Measurements from ENCODE around the gene HOXA11.

The HOXA11 gene

DNA sequence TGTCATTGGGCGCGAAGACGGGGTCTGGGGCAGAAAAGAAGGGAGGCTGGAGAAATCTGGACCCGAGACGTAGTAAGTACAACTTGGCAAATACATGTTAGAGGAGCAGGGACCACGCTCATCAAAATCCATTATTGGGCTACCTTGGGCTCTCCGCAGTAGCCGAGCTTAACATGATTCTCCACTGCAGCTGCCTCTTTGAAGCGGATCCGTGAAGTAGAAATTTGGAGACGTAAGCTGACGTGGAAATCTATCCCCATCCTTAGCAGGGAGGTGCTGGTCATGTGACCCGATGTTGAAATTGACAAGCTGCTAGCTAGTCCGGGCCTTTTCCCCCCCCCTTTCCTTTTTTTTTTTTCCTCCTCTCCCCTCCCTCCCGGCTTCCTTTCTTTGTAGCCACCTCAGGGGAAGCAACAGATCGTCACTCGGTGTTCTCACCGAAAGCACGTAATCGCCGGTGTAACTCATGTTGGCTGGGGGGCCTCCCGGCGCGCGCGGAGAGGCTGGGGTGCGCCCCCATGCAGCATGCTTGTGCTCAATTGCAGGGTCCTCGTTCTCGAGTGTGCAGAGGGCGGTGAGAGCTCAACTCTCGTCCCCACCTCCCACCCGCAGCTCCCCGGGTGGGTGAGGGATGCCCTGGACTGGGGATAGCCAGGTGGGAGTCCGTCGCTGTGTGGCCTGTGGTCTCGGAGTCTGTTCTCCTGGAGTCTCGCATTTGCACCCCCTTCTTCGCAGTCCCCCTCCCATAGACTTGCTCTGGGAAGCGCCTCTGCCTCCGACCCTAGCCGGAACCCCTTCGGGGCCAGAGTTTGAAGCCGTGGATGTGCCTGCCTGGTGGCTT is at the start of gene HOXA11:
Gene HOXA11, minus strand, starts transcription at position 220 of the 841 bp plus-strand sequence. Its CDS starts 88 bp downstream, at position 132.
- no peak for DNase-seq (ENCODE audit: low read depth, low spot score)

DNA sequence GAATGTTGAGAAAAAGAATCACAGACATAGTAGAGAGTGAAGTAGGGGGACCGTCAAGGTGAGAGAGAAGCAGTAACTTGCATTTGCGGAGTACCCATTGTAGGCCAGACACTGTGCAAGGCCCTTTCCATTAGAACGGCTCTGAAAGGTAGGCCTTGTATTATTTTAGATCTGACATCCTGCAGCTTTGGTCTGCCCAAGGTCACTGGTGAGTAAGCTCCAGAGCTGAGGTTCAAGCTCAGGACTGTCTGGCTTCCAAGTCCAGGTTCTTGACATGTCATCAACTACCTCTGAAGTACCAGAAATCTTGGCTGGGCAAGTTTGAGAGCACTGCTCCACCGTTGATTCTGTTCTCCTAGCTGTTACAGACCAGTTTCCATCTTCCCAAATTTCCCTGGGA is 44.4 kb upstream of the HOXA11 start:
- no peak for DNase-seq (ENCODE audit: low read depth, low spot score)

GRCh38 chr7:27224983-27225934 is 40.2 kb upstream of the HOXA11 start:
- DNase-seq (ENCODE audit: low read depth, low spot score) = no peak

GRCh38 chr7:27223941-27224575 is 39.0 kb upstream of the HOXA11 start:
- no peak for DNase-seq (ENCODE audit: low read depth, low spot score)

DNA sequence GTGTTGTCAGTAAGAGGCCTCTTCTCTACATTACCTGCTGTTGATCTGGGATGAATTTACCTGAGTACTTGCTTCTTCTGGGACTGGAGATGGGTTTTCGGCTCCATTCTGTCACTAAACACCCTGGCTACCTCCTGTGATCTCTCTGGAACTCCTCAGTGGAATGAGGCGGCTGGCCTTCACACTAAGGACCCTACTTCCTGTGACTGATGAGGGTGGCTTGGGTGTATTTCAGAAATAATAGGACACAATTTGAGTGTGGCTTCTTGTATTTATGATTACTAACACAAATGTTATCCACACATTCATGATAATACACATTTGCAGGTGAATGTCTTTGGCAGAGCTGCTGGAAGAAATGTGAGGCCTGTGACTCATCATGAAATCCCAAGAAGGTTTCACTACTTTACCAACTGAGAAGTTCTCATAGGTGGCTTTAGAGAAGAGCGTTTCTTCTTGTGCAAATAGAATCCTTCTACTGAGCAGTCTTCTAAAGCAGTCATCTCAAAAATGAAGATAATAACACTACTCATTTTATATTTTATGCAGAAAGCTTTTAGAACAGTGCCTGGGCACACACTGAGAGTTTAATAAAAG is 36.3 kb upstream of the HOXA11 start:
- no peak for DNase-seq (ENCODE audit: low read depth, low spot score)

GRCh38 chr7:27220440-27220955 is 35.5 kb upstream of the HOXA11 start:
- no peak for DNase-seq (ENCODE audit: low read depth, low spot score)

DNA sequence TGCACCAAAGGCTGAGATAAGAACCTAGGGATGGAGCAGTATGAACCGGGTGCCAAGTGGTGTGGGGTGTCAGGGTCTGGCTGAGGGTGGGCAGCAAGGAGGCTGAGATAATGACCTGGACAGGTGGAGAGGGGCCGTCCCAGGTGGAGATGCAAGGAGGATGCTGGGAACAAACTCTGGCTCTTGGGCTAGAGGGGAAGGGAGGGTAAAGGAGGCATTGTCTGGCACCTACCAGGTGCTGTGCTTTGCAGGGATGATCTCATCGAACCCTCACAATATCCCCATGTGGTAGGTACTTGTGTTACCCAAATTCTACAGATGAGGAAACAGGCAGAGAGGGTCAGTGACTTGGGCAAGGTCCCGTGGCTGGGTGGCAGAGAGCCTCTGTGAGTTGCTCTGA is 34.8 kb upstream of the HOXA11 start:
- no peak for DNase-seq (ENCODE audit: low read depth, low spot score)

DNA sequence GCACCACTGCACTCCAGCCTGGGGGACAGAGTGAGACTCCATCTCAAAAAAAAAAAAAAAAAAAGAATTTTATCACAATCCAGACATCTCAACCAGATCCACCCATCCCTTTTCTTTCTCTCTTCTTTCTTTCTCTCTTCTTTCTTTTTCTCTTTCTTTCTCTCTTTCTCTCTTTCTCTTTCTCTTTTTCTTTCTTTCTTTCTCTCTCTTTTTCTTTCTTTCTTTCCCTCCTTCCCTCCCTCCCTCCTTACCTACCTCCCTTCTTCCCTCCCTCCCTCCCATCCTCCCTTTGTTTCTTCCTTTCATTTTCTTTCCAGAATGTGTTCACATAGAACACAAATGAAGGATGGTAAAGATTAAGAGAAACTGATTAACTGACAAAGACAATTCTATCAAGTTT is 32.9 kb upstream of the HOXA11 start:
- DNase-seq (ENCODE audit: low read depth, low spot score) = no peak

DNA sequence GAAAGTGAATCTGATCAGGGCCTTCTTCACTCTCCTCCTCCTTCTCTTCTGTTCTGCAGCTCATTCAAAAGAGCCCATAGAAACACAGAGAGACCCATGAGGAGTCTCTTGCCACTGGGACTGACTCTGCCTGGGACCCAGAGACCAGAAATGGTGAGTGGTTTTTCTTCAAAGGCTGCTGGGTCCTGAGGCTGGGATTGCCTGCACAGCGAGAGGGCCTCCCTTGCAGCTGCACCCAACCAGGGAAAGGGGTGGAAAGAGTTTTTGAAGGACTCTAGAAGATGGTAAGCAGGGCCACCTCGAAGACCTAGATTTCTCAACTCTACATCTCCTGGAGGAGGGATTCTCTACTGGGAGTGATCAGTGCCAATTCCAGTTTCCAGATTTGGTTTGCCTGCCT is 30.3 kb upstream of the HOXA11 start:
- DNase-seq (ENCODE audit: low read depth, low spot score) = no peak

DNA sequence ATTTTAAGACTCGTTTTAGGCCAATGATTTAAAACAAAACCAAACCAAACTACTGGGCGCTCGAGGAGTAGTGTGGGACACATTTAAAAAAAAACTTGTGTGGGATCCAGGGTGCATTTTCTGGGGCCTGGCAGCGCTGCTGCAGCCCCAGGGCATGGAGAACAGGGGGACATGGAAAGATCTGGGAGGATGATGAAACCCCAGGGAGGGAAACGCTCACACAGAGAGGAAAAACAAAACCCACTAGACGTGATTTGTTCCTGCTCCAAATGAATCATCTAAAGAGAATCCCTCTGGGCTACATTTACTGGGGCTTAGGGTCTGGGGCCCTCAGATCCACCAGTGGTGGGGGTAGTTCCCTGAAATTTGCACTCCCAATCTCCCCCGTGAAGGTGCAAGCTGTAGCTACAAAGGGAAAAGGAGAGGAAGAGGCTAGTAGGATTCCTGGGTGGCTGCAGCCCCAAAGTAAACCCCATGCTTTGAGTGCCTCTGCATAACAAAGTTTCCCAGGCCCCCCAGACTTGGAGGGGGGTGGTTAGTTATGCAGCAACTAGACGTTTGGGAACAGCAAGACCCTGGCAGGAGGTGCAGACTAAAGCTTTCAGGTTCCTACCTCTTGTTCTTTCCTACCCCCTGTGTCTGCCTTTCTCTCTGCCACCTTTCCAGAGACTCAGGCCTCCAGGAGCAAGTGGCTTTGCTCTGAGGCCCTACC is 29.4 kb upstream of the HOXA11 start:
- DNase-seq (ENCODE audit: low read depth, low spot score) = no peak

- no peak for DNase-seq (ENCODE audit: low read depth, low spot score)
Observed at GRCh38 chr7:27213433-27214238, 28.6 kb upstream of the HOXA11 start.

DNA sequence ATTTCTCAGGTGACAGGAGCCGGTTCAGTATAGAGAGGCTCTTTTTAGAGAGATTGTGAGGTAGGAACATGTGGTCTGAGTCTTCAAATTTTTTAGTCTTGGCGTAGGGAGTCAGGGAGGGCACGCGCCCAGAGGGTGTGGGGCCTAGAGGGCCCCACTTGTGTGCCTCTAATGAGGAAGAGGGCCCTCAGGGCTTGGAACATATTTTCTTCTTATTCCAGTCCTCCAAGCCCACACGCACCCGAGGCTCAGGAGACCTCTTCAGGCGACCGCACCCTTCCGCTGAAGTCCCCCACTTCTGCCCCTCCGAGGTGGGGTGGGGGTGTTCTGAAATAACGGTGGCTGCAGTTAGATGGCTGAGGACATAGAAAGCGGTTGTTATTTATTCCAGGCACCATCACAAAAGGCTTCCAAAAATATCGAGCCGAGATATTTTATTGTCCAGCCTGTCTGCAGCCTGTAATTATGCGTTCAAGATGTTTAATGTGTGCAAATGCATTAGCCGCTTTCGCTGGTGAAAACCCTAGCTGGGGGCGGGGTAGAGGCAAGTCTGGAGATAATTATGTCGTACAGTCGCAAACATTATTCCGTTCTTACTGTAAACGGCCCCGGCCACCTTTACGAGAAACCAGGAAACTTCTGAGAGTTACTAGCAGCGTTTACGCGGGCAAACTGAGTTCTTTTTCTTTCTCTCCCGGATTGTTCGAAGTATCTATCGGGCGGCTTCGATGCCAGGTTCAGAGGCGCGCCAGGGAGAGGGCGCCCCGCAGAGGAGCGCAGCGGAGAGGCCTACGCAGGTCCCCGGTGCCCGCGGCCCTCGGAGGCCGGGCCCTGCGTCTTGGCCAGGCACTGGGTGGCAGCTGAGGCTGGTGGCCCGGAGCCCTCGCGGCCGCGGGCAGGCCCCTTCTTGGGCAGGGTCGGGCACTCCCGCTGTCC is 27.7 kb upstream of the HOXA11 start:
- DNase-seq (ENCODE audit: low read depth, low spot score) = no peak

- DNase-seq (ENCODE audit: low read depth, low spot score) = no peak
Observed at GRCh38 chr7:27211764-27212204, 26.8 kb upstream of the HOXA11 start.

DNA sequence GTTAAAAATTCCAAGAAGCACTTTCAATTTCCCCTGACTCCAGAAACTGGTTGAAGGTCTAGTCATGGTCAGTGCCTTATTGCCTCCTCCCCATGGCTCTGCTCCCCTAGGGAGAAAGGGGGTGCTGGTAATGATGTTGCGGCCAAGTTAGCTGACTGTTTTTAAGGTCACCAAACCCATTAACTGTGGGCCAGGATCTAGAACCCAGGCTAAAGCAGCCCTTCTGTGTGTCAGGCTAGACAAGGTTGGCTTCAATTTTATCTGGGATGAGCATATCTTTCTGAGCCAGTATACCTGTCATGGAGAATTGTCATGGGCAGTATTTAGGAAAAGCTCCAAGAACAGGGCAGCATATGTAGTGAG is 26.0 kb upstream of the HOXA11 start:
- DNase-seq (ENCODE audit: low read depth, low spot score) = no peak

- DNase-seq (ENCODE audit: low read depth, low spot score) = no peak
Observed at GRCh38 chr7:27210441-27211083, 25.5 kb upstream of the HOXA11 start.

- no peak for DNase-seq (ENCODE audit: low read depth, low spot score)
Observed at GRCh38 chr7:27209933-27210440, 25.0 kb upstream of the HOXA11 start.

- no peak for DNase-seq (ENCODE audit: low read depth, low spot score)
Observed at GRCh38 chr7:27208998-27209397, 24.0 kb upstream of the HOXA11 start.

GRCh38 chr7:27207348-27207985 is 22.4 kb upstream of the HOXA11 start:
- no peak for DNase-seq (ENCODE audit: low read depth, low spot score)
